Heart left ventricle (tissue), 16 donors: Measurements from ENCODE around the gene BBX. TPM values are rescaled to one million over a fixed set of nuclear protein-coding genes. Genes with fewer than 3 reads are reported as not detected.
A peak's percentile ranks its signal among the peaks of the same experiment; 100 is the strongest.

Source experiments
- ATAC-seq, 4 donors: fragments of 200-7000 bp; cut with Tn5 transposase; one replicate each; pipeline ENCODE4 v1.9.1; 2020 to 2022; ENCODE audit warnings: moderate library complexity in 4 of 4, mild to moderate bottlenecking in 3 of 4, moderate number of reproducible peaks in 1 of 4
- DNase-seq, 5 donors: peaks; one replicate each; pipeline ENCODE4 v3.0.0-alpha.2; 2020
- H3K27ac ChIP-seq, 12 donors: fragments of 200-600 bp; sonication (generic) in 4 of 12; one replicate each; pipeline versions ENCODE4 v1.5.0 to v1.8.0; 2016 to 2022; ENCODE audit warnings: mild to moderate bottlenecking in 2 of 12
- H3K27me3 ChIP-seq, 9 donors: fragments of 200-600 bp; sonication (generic) in 2 of 9; one replicate each; pipeline versions ENCODE4 v1.5.1 to v1.8.0; 2016 to 2022; ENCODE audit warnings: mild to moderate bottlenecking in 3 of 9
- H3K36me3 ChIP-seq, 9 donors: fragments of 200-600 bp; sonication (generic) in 2 of 9; one replicate each; pipeline versions ENCODE4 v1.5.0 to v1.8.0; 2018 to 2022; ENCODE audit warnings: mild to moderate bottlenecking in 2 of 9
- H3K4me1 ChIP-seq, 12 donors: fragments of 200-600 bp; sonication (generic) in 4 of 12; one replicate each; pipeline versions ENCODE4 v1.5.0 to v1.8.0; 2016 to 2022; ENCODE audit warnings: mild to moderate bottlenecking in 3 of 12
- H3K4me3 ChIP-seq, 12 donors: fragments of 200-600 bp; sonication (generic) in 4 of 12; one replicate each; pipeline versions ENCODE4 v1.5.0 to v1.8.0; 2017 to 2022; ENCODE audit warnings: mild to moderate bottlenecking in 9 of 12, moderate library complexity in 4 of 12
- H3K9me3 ChIP-seq, 12 donors: fragments of 200-600 bp; sonication (generic) in 4 of 12; one replicate each; pipeline versions ENCODE4 v1.5.0 to v1.8.0; 2016 to 2022; ENCODE audit warnings: mild to moderate bottlenecking in 1 of 12
- POLR2A ChIP-seq, 2 donors: fragments of 450-650 bp; IDR thresholded peaks; one replicate each; pipeline ENCODE4 v1.6.1; 2017; ENCODE audit warnings: antibody characterized with exemption in 2 of 2, mild to moderate bottlenecking in 2 of 2, moderate library complexity in 2 of 2
- WGBS, 4 donors: extraction: QIAGEN DNeasy Blood & Tissue Kit in 2 of 4; methylation state at CpG; one replicate each; pipeline versions ENCODE4 v1.1.5 to v1.1.7; 2013 to 2018; 5-methylcytosine and 5-hydroxymethylcytosine counted together
- intact Hi-C, 10 donors: fragments of 100-400 bp; cut with DNase I; formaldehyde crosslinking; loops; one replicate each; pipeline versions ENCODE4 v1.11.1 to v1.14.2; 2022
- polyA plus RNA-seq, 2 donors: library from polyadenylated mRNA; stranded (reverse); fragments of 200-250 nt; gene quantifications; one replicate each; pipeline ENCODE4 v1.2.3, GENCODE V29; 2013
- total RNA-seq, 9 donors: library from RNA; depleted of rRNA in 2 of 9; stranded (reverse); fragments of >200 nt in 2 of 9; fragmentation: NEBNext Ultra II Directional in 3 of 9; extraction: Animal tissue kit (Norgen Biotek cat#: 25700) in 3 of 9; gene quantifications; one replicate each; pipeline versions ENCODE4 v1.1.0 to v1.2.4, GENCODE V29; 2016 to 2023
- TF ChIP-seq, protein P1 (sequence below), 12 donors: fragments of 200-600 bp; sonication (generic) in 4 of 12; IDR thresholded peaks; one replicate each; pipeline versions ENCODE4 v1.5.0 to v1.8.0; 2018 to 2022; ENCODE audit warnings: antibody characterized with exemption in 12 of 12, mild to moderate bottlenecking in 5 of 12
- donor health status: ischemic (EF 13 %, LVEDD 7.1; RV severe dilation, severe dysfunction).
- donor health status: healthy with polysubstance abuse.
- donor health status: DM: no; HTN: yes; CAD: no.
- donor health status: DM: no; HTN: no; CAD: no.
- donor health status: ischemic (EF 25% LVEDD 6.9; RV normal size, moderate dysfunction).
- donor health status: ischemic (EF 25% LVEDD 5.7; RV mildly dilated, moderate dysfunction).
- donor health status: healthy.
- donor health status: DM: yes; HTN: yes; CAD: no.
- donor health status: ischemic (EF 35%, LVEDD 5.7; RV mildly dilated, moderate dysfunction).
- donor health status: nonischemic (EF 11% LVEDD 7.7; RV severe dilation, severe dysfunction).
- donor health status: DM: yes; HTN: yes; CAD: no.
- donor health status: PGD.
- donor health status: ischemic (EF 29% LVEDD 5.4; RV normal size, mild dysfunction).
- donor health status: nonischemic (EF 23%, LVEDD 6.1; RV moderate dilation, normal function).

Gene BBX
- total and polyA plus RNA-seq, 11 donors: 9.1 to 60.5 (median 46.8) TPM

DNA sequence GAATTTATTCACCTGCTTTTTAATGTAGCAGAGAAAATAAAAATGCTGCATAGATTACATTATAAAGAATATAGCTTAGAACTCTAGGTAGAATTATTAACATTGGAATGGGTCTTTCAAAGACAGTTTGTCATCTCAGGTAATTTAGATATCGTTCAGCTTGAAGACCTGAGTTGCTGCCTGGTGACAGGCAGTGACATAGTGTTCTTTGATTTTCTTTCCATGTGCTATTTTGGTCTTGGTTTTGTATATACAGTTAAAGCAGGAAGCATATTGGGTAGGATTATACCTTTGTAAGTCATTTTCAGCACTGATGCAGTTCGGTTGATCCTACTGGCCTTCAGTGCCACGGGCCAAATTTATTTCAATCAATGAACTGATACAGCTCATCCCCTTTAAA, 98.7 kb downstream of the BBX start:
- intact Hi-C loops: no loop called here
- TF ChIP-seq, protein P1, sequence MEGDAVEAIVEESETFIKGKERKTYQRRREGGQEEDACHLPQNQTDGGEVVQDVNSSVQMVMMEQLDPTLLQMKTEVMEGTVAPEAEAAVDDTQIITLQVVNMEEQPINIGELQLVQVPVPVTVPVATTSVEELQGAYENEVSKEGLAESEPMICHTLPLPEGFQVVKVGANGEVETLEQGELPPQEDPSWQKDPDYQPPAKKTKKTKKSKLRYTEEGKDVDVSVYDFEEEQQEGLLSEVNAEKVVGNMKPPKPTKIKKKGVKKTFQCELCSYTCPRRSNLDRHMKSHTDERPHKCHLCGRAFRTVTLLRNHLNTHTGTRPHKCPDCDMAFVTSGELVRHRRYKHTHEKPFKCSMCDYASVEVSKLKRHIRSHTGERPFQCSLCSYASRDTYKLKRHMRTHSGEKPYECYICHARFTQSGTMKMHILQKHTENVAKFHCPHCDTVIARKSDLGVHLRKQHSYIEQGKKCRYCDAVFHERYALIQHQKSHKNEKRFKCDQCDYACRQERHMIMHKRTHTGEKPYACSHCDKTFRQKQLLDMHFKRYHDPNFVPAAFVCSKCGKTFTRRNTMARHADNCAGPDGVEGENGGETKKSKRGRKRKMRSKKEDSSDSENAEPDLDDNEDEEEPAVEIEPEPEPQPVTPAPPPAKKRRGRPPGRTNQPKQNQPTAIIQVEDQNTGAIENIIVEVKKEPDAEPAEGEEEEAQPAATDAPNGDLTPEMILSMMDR (IDR thresholded peaks at IDR 0.05): no peak
- no peak for TF ChIP-seq POLR2A (IDR thresholded peaks at IDR 0.05)
- Histone ChIP-seq H3K36me3 (no peaks in the 10 kb centered on the region), H3K27ac (no peak overlapping the region), H3K27me3 (no peaks in the 10 kb centered on the region), H3K9me3 (no peaks in the 10 kb centered on the region), H3K4me3 (no peak overlapping the region), H3K4me1 (peaks cover 0 to 23% (median 6%) of the 10 kb centered on the region in 12 donors)
- peak in 1 of 4 donors; percentile 43 for ATAC-seq
- 71 to 79% (median 74%) methylated on average over 3 of the region's 3 CpGs for WGBS, 4 donors
- no peak for DNase-seq

DNA sequence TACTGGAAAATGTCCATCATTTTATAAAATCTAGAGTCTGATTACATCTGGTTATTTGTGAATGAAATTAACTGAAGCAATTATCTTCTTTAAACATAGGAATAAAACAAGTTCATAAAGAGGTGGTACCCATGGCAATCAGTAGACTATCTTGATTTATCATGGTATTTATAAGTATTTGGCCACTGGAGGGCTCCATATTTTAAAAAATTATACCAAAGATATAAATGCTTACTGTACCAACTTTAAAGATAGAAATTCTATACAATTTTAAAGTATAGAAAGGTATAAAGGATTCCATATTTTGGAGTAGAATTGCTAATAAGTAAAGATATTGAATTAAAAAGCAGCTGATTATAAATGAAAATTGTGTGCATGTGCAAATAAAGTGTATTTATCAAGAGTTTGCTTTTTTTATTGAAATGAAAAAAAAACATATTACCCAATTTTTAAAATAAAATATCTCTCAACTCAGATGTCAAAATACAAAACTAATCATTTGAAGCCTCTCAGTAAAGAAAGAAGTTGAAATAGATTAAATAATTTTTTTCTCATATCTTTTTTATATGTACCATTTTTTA, 105.3 kb downstream of the BBX start:
- no peak overlapping the region for H3K27ac ChIP-seq
- no peak for ATAC-seq
- peaks cover 0 to 23% (median 0%) of the 10 kb centered on the region in 12 donors for H3K4me1 ChIP-seq
- TF ChIP-seq, protein P1 (IDR thresholded peaks at IDR 0.05): peak in 1 of 12 donors; percentile 13
- no peak for TF ChIP-seq POLR2A (IDR thresholded peaks at IDR 0.05)
- H3K36me3 ChIP-seq: no peaks in the 10 kb centered on the region
- H3K27me3 ChIP-seq: no peaks in the 10 kb centered on the region
- no peaks in the 10 kb centered on the region for H3K9me3 ChIP-seq
- DNase-seq: no peak
- intact Hi-C loops: no loop called here
- H3K4me3 ChIP-seq: no peak overlapping the region

DNA sequence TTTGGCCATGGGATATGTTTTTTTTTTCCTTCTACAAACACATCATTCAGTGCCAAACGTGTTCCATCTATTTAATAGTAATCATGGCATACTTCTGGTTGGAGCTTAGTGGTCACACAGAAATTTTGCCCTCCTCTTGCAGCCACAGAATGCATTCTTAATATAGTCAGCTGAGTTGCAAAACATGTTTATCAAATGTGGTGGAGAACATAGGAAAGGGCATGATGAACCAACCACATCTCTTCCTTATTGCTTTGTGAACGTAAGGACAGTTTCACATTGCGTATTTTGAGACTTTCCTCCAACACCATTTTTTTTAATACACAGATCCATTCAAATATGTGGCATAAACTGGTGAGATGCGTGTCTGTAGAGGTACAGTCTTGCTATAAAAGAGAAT, 106.8 kb downstream of the BBX start:
- H3K9me3 ChIP-seq: no peaks in the 10 kb centered on the region
- DNase-seq: no peak
- no peak for ATAC-seq
- TF ChIP-seq, protein P1 (IDR thresholded peaks at IDR 0.05): no peak
- no peak for TF ChIP-seq POLR2A (IDR thresholded peaks at IDR 0.05)
- 86 to 89% (median 87%) methylated on average over 4 of the region's 4 CpGs for WGBS, 4 donors
- peaks cover 0 to 32% (median 5%) of the 10 kb centered on the region in 12 donors for H3K4me1 ChIP-seq
- no peaks in the 10 kb centered on the region for H3K27me3 ChIP-seq
- no peaks in the 10 kb centered on the region for H3K36me3 ChIP-seq
- H3K4me3 ChIP-seq: no peak overlapping the region
- intact Hi-C loops: no loop called here
- no peak overlapping the region for H3K27ac ChIP-seq

DNA sequence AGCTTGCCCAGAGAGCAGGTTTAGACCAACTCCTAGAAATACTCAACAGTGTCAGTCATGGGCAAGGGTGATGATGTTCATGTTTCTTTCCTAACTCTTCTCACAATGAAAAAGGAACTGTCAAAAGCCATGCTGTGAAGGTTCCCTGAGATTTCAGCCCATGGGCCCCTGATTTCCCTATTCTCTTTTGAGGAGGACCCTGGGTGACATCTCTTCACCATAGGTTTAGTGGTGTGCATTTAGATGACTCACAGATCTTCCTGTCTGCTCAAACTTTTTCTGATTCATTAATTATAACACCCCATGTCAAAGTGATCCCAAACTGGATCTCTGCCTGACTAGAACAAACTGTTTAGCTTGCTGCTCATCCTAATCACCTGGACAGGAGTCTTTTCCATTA, 108.0 kb downstream of the BBX start:
- intact Hi-C loops: no loop called here
- DNase-seq (no peak), ATAC-seq (peak in 1 of 4 donors; percentile 22)
- no peak overlapping the region for H3K4me3 ChIP-seq
- no peaks in the 10 kb centered on the region for H3K9me3 ChIP-seq
- peaks cover 0 to 32% (median 5%) of the 10 kb centered on the region in 12 donors for H3K4me1 ChIP-seq
- H3K27ac ChIP-seq: no peak overlapping the region
- TF ChIP-seq POLR2A (IDR thresholded peaks at IDR 0.05): no peak
- H3K36me3 ChIP-seq: no peaks in the 10 kb centered on the region
- no peaks in the 10 kb centered on the region for H3K27me3 ChIP-seq

DNA sequence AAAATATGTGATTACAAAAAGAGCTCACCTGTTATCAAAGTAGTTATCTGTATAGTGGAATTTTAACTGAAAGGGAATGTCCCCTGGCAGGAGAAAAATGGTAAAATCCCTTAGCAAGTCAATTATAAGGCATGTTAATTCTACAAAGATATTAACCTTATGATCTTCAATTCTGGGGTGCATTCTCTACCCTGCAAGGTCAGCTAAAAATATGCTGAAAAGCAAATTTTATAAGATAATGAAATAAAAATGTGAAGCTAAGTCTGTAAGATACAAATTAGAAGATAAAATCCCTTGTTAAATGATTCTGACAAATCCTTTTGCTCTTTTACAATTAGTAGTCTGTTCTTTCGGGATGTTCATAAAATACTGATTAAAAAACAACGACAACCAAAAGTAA, 109.8 kb downstream of the BBX start:
- WGBS, 4 donors: 86 to 91% (median 89%) methylated on average over 2 of the region's 2 CpGs
- DNase-seq (no peak), ATAC-seq (no peak)
- Histone ChIP-seq H3K27me3 (no peaks in the 10 kb centered on the region), H3K9me3 (no peaks in the 10 kb centered on the region), H3K27ac (no peak overlapping the region), H3K36me3 (no peaks in the 10 kb centered on the region), H3K4me1 (peaks cover 0 to 32% (median 5%) of the 10 kb centered on the region in 12 donors), H3K4me3 (no peak overlapping the region)
- TF ChIP-seq, protein P1 (IDR thresholded peaks at IDR 0.05): no peak
- TF ChIP-seq POLR2A (IDR thresholded peaks at IDR 0.05): no peak
- intact Hi-C loops: no loop called here
